BLaER1 (cell line): Measurements from ENCODE around the gene EVI5.

Experiments
- H3K27ac ChIP-seq: shearing (Covaris generic); formaldehyde crosslinking; 2 replicates; pipeline ENCODE4 v1.8.1; 2022
- H3K27me3 ChIP-seq: shearing (Covaris generic); formaldehyde crosslinking; 2 replicates; pipeline ENCODE4 v1.8.1; 2022
- H3K36me3 ChIP-seq: shearing (Covaris generic); formaldehyde crosslinking; 2 replicates; pipeline ENCODE4 v1.8.1; 2022
- H3K4me1 ChIP-seq: shearing (Covaris generic); formaldehyde crosslinking; 2 replicates; pipeline ENCODE4 v1.8.1; 2022
- H3K4me2 ChIP-seq: shearing (Covaris generic); formaldehyde crosslinking; 2 replicates; pipeline ENCODE4 v1.8.1; 2022
- H3K4me3 ChIP-seq: shearing (Covaris generic); formaldehyde crosslinking; 2 replicates; pipeline ENCODE4 v1.8.1; 2022
- H3K9ac ChIP-seq: shearing (Covaris generic); formaldehyde crosslinking; 2 replicates; pipeline ENCODE4 v1.8.1; 2022
- H3K9me3 ChIP-seq: shearing (Covaris generic); formaldehyde crosslinking; 2 replicates; pipeline ENCODE4 v1.8.1; 2022
- H4K20me1 ChIP-seq: shearing (Covaris generic); formaldehyde crosslinking; 2 replicates; pipeline ENCODE4 v1.8.1; 2022
- Cebpa-rat ChIP-seq: shearing (Covaris generic); IDR thresholded peaks from 2 replicates; pipeline ENCODE4 v1.8.1; 2022

EVI5 gene

DNA sequence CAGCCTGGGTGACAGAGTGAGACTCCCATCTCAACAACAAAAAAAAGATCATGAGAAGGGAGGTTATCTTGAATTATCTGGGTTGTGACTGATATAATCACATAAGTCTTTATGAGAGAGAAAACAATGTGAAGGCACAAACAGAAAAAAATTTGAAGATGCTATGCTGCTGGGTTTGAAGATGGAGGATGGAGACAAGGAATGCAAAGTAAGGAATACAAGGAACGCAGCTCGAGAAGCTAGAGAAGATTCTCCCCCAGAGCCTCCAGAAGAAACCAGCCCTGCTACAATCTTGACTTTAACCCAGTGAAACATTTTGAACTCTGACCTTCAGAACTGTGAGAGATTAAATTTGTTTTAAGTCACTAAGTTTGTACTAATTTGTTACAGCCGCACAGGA is 15.1 kb downstream of the EVI5 start:
- no peak for TF ChIP-seq Cebpa-rat
- Histone ChIP-seq H3K4me3 (no peak overlapping the region), H3K27me3 (no peaks in the 10 kb centered on the region), H3K9me3 (peaks cover 24% of the 10 kb centered on the region), H3K9ac (no peak overlapping the region), H3K4me1 (no peaks in the 10 kb centered on the region), H4K20me1 (peaks cover 28% of the 10 kb centered on the region), H3K27ac (no peak overlapping the region), H3K4me2 (no peak overlapping the region), H3K36me3 (0 out of 2 replicates have a peak, but pooled peaks cover 6% of the 10 kb centered on the region)

DNA sequence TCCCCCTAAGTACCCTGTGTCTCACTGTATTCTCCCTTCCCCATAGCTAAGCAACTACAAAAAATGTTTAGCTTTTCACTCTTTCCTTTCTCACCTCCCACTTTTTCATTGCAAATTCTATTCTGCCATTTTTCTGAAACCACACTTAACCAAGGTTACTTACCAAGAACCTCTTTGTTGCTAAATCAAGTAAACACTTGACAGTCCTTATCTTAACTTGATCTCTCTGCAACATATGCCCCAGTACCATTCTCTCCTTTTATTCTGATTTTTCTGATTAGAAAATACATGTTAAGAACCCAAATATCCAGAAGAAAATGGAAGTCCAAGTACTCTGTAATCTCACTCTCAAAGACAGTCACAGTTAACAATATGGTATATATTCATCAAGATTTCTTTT is 16.0 kb downstream of the EVI5 start:
- no peak overlapping the region for H3K9ac ChIP-seq
- peaks cover 20% of the 10 kb centered on the region for H4K20me1 ChIP-seq
- TF ChIP-seq Cebpa-rat = no peak
- peaks cover 24% of the 10 kb centered on the region for H3K9me3 ChIP-seq
- 0 out of 2 replicates have a peak, but pooled peaks cover 6% of the 10 kb centered on the region for H3K36me3 ChIP-seq
- H3K4me2 ChIP-seq = no peak overlapping the region
- no peaks in the 10 kb centered on the region for H3K4me1 ChIP-seq
- no peaks in the 10 kb centered on the region for H3K27me3 ChIP-seq
- H3K27ac ChIP-seq = no peak overlapping the region
- H3K4me3 ChIP-seq = no peak overlapping the region

DNA sequence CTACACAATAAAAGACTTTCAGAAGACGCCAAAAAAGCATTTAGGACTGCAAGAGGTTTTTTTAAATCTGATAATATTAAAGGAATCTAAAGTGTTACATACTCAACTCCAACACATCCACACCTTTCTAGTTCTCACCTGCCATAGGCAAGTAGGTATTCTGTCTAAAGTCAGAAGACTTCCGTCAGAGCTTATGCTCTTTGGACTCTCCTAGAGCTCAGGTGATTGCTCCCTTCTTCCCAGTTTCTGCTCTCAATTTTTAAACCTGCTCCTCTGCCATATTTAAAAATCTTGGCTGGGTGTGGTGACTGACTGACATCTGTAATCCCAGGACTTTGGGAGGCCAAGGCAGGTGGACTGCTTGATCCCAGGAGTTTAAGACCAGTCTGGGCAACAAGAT is 16.6 kb downstream of the EVI5 start:
- 0 out of 2 replicates have a peak, but pooled peaks cover 6% of the 10 kb centered on the region for H3K36me3 ChIP-seq
- H3K4me2 ChIP-seq = no peak overlapping the region
- no peak overlapping the region for H3K9ac ChIP-seq
- no peak for TF ChIP-seq Cebpa-rat
- H3K4me1 ChIP-seq = no peaks in the 10 kb centered on the region
- no peak overlapping the region for H3K4me3 ChIP-seq
- no peak overlapping the region for H3K27ac ChIP-seq
- H3K9me3 ChIP-seq = peaks cover 24% of the 10 kb centered on the region
- no peaks in the 10 kb centered on the region for H3K27me3 ChIP-seq
- peaks cover 14% of the 10 kb centered on the region for H4K20me1 ChIP-seq

DNA sequence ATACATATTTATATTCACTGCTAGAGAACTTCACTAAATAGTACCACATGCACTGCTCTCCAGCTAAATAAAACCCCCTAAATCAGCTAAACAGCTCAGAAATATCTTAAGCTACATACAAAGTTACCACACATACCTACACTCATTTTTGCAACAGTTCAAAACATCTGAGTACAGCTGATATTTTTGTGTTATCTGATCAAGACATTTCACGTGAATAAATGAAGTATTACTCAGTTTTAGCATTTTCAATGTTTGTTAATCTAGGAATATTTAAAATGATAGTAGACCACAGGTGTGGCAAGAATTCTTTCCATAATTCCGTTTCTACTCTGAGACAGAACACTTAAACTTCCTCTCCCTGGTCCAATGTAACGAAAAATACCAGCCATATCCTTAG is 20.8 kb downstream of the EVI5 start:
- Histone ChIP-seq H3K36me3 (0 out of 2 replicates have a peak, but pooled peaks cover 6% of the 10 kb centered on the region), H3K27me3 (no peaks in the 10 kb centered on the region), H3K4me1 (no peaks in the 10 kb centered on the region), H3K27ac (no peak overlapping the region), H3K9me3 (peaks cover 19% of the 10 kb centered on the region), H4K20me1 (peaks cover 12% of the 10 kb centered on the region; the same call in 1 of the 2 replicates), H3K4me2 (no peak overlapping the region), H3K4me3 (no peak overlapping the region), H3K9ac (no peak overlapping the region)
- no peak for TF ChIP-seq Cebpa-rat

DNA sequence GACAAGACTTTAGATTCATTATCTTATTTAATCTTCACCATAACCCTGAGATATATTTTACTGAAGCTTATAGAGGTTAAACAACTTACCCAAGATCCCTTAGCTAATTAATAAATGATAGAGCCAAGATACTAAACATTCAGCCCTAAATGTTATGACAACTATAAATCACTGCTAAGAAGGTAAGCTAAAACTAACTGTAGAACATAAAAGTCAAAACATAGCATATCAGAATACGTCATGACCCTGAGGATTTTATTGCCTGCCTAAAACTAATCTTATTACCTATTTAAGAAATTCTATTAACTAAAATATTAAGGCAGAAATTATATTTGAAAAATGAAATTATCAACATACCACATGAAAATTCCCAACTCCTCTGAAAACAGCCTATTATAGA is 22.6 kb downstream of the EVI5 start:
- Histone ChIP-seq H3K4me3 (no peak overlapping the region), H3K27ac (no peak overlapping the region), H3K9me3 (peaks cover 2% of the 10 kb centered on the region; the same call in 1 of the 2 replicates), H3K27me3 (no peaks in the 10 kb centered on the region), H4K20me1 (peaks cover 16% of the 10 kb centered on the region; the same call in 1 of the 2 replicates), H3K9ac (no peak overlapping the region), H3K4me2 (no peak overlapping the region), H3K36me3 (no peaks in the 10 kb centered on the region), H3K4me1 (no peaks in the 10 kb centered on the region)
- TF ChIP-seq Cebpa-rat = no peak

DNA sequence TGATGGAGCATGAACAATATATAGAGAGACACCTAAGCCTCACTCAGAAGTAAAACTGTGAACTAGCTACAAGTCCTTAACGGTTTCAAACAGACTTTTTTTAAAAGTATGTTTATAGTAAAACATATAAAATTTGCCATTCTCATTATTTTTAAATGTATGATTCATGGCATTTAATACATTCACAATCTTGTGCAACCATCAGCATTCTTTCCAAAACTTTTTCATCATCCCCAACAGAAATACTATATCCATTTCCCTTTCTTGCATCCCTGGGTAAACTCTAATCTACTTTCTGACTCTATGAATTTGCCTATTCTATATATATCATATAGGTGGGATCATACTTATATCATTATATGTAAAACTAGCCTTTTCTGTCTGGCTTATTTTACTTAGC is 25.5 kb downstream of the EVI5 start:
- Histone ChIP-seq H4K20me1 (0 out of 2 replicates have a peak, but pooled peaks cover 4% of the 10 kb centered on the region), H3K4me2 (no peak overlapping the region), H3K9me3 (peaks cover 9% of the 10 kb centered on the region; the same call in 1 of the 2 replicates), H3K27me3 (no peaks in the 10 kb centered on the region), H3K36me3 (peaks cover 11% of the 10 kb centered on the region), H3K9ac (no peak overlapping the region), H3K4me3 (no peak overlapping the region), H3K27ac (no peak overlapping the region), H3K4me1 (no peaks in the 10 kb centered on the region)
- TF ChIP-seq Cebpa-rat = no peak

DNA sequence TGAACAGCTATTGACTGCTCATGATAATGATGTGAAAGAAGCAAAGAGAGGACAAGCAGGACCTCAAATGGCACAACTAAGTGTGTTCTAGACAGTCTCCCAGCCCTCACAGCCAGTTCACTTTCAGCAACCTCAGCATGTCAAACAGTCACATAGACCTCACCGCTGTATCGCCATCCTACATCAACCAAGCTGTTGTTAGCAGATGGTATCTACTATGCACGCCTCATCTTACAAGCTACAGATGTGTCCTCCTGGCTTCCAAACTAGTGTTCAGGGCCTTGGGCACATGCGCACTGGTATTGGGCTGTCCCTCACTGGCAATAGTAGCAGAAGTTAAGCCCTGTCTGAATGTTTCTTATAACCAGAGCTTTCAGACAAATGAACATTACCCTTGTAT is 28.4 kb downstream of the EVI5 start:
- no peaks in the 10 kb centered on the region for H3K27me3 ChIP-seq
- H3K9ac ChIP-seq = no peak overlapping the region
- H3K36me3 ChIP-seq = peaks cover 11% of the 10 kb centered on the region
- H3K4me1 ChIP-seq = no peaks in the 10 kb centered on the region
- H3K9me3 ChIP-seq = peaks cover 10% of the 10 kb centered on the region; the same call in 1 of the 2 replicates
- no peak overlapping the region for H3K4me2 ChIP-seq
- H3K27ac ChIP-seq = no peak overlapping the region
- no peak overlapping the region for H3K4me3 ChIP-seq
- no peak for TF ChIP-seq Cebpa-rat
- 0 out of 2 replicates have a peak, but pooled peaks cover 10% of the 10 kb centered on the region for H4K20me1 ChIP-seq

DNA sequence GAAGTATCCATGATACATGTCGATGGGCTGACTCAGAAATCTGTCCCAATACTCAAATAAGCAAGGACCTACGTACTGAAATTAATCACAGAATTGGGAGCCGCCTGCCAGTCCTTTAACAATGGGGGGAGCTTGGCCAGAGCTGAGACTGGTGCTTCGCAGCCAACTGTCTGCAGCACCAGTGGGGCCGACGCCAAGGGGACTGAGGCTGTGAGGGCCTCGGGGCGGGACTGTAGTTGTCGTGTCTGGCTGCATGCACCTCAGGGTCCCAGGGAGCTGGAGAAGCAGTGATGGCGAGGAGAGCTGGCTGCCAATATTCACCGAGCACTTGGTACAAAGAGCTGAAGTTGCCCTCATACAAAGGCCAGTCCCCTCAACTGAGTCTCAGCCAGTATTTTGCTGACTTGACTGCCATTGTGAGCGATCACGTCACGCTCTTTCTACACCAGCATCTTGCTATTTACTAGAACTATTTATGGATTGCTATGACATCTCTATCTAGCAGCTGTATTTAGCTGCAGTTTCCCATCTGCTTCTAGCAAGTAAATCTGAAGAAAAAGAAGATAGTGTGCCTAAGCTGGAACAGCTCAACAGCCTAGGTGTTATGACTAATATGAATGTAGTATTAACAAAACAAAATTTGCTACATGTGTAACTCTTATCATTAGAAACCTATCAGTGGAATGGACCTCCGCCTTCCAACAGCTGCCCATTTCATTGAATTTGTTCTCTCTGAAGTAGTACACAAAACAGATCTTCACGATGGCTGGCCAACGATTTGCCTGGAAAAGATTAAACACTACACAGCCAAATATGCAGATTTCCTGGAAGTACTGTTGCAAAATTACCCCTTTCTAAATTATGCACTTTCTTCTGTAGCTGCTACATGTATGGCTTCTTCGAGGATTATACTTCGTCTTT is 29.1 kb downstream of the EVI5 start:
- H3K27ac ChIP-seq = no peak overlapping the region
- H3K4me3 ChIP-seq = no peak overlapping the region
- 0 out of 2 replicates have a peak, but pooled peaks cover 10% of the 10 kb centered on the region for H4K20me1 ChIP-seq
- H3K4me1 ChIP-seq = no peaks in the 10 kb centered on the region
- no peaks in the 10 kb centered on the region for H3K27me3 ChIP-seq
- peaks cover 11% of the 10 kb centered on the region for H3K36me3 ChIP-seq
- no peak overlapping the region for H3K9ac ChIP-seq
- peaks cover 10% of the 10 kb centered on the region; the same call in 1 of the 2 replicates for H3K9me3 ChIP-seq
- no peak overlapping the region for H3K4me2 ChIP-seq
- TF ChIP-seq Cebpa-rat = no peak

DNA sequence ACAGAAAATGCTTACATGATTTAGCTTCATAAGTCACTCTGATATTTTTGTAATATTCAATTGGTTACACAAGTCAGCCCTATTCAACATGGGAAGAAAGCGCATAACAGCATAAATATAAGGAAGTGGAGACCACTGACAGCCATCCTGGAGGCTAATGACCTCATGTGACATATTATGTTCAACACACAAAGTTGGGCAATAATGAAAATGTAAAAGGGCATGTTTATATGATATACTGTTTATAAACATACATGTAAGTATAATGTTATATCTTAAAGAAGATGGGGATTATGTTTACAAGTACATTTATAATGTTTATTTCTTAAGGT is 30.2 kb downstream of the EVI5 start:
- Histone ChIP-seq H3K36me3 (peaks cover 11% of the 10 kb centered on the region), H3K4me2 (no peak overlapping the region), H3K9me3 (peaks cover 10% of the 10 kb centered on the region; the same call in 1 of the 2 replicates), H4K20me1 (0 out of 2 replicates have a peak, but pooled peaks cover 10% of the 10 kb centered on the region), H3K4me1 (no peaks in the 10 kb centered on the region), H3K4me3 (no peak overlapping the region), H3K9ac (no peak overlapping the region), H3K27ac (no peak overlapping the region), H3K27me3 (no peaks in the 10 kb centered on the region)
- no peak for TF ChIP-seq Cebpa-rat
